Measurements from ENCODE around the gene SMARCD1. TPM values are rescaled to one million over a fixed set of nuclear protein-coding genes. Genes with fewer than 3 reads are reported as not detected.
A peak's percentile ranks its signal among the peaks of the same experiment; 100 is the strongest.

The SMARCD1 gene
- total RNA-seq, 1 donor from 2014 or later, result 49.3 TPM

- no peak for DNase-seq
Observed at GRCh38 chr12:50104417-50105366, 19.6 kb downstream of the SMARCD1 start.

GRCh38 chr12:50105913-50106450, 20.8 kb downstream of the SMARCD1 start:
- no peak for DNase-seq

DNA sequence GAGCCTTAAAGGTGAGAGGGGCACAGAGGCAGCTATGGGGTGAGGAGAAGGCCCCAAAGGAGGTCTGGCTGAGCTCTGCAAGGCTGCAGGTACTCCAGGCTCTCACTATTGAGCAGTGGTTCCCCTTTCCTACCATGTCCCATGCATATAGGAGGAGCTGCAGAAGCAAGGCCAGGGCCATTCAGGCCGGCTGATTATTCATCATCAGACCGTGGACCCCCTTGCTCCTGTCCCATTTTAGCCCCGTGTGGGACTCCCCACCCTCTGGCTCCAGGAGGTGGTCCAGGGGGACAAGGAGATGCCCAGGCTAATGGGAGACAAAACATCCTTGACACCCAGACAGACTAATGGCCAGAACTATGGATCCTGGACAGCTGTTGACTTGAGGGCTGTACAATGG, 21.8 kb downstream of the SMARCD1 start:
- no peak for DNase-seq

GRCh38 chr12:50107416-50108268, 22.5 kb downstream of the SMARCD1 start:
- no peak for DNase-seq

GRCh38 chr12:50109319-50109718, 24.2 kb downstream of the SMARCD1 start:
- DNase-seq, result no peak

DNA sequence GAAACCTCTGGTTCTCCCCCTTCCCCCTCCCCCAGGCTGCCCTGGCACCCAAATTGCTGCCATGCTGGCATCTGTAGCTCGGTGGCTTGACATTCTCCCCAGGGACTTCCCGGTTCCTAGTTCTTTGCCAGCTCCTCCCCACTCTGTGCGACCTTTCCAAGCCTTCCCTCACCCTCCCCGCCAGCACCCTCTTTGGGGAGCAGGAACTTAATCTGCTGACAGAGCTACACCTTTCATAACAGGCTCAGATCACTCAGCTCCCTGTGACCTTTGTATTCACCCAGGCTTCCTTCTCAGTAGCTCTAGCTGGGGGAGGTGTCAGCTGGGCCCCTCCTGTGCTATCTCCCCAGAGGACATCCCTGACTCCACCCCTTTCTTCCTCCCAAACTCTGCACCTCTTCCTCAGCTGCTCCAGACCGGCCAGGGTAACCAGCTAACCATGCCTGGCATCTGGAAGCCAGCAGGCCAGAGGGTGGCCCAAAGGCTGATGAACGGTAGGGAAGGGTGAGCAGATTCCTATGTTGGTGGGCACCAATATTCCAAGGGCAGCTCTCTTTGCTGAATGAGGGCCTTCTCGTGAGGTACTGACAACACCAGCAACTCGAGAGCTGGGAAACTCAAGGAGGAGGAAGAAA, 25.1 kb downstream of the SMARCD1 start:
- no peak for DNase-seq

DNA sequence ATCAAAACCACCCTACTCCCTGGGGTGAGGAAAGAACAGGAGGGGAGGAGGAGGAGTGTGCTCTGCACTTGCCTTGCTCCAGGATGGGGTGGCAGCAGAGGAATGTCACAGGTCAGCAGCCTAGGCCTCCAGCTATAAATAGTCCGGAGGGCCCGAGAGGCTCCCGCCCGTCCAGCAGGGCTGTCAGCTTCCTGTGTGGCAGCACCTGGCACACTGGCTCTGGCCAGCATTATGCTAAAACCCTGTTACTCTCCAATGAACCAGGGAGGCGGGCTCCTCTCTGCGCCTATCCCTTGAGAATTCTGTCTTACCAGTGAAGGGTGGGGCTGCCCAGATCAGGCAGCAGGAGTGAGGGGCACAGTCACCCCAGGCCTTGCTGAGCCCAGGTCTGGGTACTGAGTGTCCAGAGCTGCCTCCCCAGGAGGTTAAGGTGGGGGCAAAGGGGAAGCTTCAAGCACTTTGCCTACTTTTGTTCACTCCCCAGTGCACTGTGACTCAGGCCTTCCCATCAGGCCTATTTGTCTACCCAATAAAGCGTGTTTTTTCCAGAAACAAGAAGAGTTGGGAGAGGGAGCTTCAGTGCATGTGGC, 25.7 kb downstream of the SMARCD1 start:
- DNase-seq, result no peak

- DNase-seq, result no peak
Observed at GRCh38 chr12:50111395-50111692, 26.2 kb downstream of the SMARCD1 start.

GRCh38 chr12:50111693-50112455, 26.7 kb downstream of the SMARCD1 start, which contains the start of gene COX14:
Gene COX14 (plus strand): TSS chr12:50112236. CDS start chr12:50120044, 7,808 bp downstream.
- DNase-seq, result peak; percentile 99

DNA sequence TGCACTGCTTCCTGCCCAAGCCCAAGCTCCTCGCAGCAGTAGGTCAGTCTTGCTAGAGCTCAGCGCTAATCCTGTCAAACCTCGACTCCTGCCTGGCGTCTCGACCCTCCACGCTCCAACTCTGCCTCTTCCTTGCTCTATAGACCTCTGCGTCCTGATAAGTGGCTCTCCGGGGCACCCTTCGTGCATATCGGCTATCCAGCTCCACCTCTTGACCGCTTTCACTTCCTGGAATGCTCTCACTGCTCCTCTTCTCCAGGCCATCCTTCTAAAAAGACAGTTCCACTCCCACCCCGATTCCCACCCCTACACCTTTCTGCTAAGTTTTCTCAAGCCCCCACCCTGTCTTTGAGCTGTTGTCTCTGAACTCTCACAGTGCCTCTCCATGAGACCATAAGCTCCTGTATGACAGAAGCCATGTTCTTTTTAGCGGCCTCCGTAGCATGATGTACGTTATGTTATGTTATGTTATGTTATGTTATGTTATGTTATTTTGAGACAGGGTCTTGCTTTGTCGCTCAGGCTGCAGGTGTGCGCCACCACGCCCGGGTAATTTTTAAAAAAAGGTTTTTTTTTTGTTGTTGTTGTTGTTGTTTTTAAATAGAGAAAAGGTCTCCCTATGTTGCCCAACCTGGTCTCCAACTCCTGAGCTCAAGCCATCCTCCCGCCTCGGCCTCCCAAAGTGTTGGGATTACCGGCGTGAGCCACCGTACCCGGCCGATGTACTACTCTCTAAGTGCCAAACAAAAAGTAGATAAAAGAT, 27.5 kb downstream of the SMARCD1 start:
- no peak for DNase-seq

- no peak for DNase-seq
Observed at GRCh38 chr12:50117057-50117622, 32.0 kb downstream of the SMARCD1 start.

- no peak for DNase-seq
Observed at GRCh38 chr12:50119387-50119786, 34.2 kb downstream of the SMARCD1 start.

- DNase-seq, result no peak
Observed at GRCh38 chr12:50120521-50120920, 35.4 kb downstream of the SMARCD1 start.

DNA sequence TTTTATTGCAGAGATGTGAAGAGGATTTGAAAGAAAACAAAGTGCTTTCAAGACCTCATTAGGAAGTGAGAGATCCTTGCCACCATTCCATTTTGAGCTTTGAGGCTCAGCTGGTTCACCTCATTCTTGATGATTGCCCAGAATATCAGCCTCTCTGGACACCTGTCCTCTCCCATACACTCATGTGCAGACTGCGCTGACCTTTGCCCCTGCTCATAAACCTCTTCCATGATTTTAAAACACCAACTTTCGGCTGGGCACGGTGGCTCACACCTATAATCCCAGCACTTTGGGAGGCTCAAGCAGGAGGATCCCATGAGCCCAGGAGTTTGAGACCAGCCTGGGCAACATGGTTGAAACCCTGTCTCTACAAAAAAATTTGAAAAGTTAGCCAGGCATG, 35.8 kb downstream of the SMARCD1 start:
- no peak for DNase-seq

- DNase-seq, result no peak
Observed at GRCh38 chr12:50121641-50122040, 36.5 kb downstream of the SMARCD1 start.

DNA sequence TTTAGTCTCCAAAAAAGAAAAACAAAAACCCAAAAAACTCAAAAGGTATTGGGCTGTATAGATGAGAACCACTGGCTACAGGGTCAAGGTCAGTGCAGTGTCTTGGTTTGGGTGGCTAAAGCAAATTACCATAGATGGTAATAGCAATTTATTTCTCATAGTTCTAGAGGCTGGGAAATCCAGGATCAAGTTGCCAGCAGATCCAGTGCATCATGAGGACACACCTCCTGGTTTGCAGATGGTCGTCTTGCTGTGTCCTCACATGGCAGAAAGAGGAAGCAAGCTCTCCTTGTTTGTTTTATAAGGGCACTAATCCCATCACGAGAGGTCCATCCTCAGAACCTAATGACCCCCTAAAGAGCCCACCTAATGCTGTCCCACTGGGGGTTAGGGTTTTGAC, 38.1 kb downstream of the SMARCD1 start:
- no peak for DNase-seq

DNA sequence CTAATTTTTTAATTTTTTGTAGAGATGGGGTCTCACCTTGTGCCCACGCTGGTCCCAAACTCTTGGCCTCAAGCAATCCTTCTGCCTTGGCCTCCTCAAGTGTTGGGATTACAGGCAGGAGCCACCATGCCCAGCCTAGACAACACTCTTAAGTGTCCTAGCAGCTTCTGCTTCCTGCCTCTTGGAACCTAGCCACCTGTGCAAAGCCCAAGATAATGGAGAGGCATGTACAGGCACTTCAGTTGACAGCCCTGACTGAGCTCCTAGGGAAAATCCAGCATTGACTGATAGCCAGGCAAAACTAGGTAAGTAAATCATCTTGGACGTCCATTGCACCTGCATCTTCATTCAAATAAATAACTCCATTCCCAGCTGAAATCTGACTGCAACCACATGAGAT, 42.4 kb downstream of the SMARCD1 start:
- no peak for DNase-seq

- DNase-seq, result no peak
Observed at GRCh38 chr12:50129290-50129689, 44.1 kb downstream of the SMARCD1 start.

DNA sequence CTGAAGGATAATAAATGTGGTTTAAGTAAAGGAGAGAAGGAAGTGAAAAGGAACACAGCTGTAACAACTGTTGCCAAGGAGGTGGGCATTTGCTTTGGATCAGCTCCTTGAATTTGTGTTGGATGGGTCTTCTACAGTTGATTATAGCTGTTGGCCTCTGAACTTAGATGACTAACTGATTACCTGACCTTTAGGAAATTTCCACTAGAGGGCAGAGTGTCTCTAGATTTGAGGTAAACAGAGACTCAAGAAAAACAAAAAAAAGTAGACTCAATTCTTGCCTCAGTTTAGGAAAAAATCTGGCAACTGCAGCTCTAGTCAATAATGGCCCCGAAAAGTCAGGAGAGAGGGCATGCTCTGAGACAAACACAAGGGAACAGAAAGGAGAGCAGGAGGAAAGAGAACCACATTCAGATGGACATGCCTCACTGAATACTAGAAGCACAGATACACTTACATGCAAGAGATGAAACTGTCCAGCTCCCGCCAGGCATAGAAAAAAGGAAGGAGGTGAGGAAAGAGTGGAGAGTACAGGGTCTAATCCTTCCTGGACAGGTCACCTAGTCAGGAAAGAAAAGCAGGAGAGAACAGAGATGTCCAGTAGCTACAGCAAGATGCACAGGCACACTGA, 47.5 kb downstream of the SMARCD1 start:
- no peak for DNase-seq

DNA sequence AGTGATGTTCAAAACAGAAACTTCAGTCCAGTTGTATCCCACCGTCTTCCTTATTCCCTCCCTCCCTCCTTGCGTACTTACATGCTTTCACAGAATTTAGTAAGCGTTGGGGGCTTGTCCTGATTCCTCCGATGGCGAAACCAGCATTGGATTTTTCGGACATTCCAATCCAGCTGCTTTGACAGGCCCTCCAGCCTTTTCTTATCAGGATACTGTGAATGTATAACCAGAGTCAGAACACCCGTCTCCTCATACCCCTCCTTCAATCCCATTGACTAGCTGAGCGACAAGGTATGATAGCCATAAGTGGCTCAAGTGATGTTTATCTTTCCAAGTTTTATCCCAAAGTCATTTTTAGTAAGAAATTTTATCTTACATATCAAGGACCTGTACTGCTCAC, 57.9 kb downstream of the SMARCD1 start:
- no peak for DNase-seq

Data from occipital lobe (tissue), 2 donors.